Peyer's patch (tissue), 4 donors: ENCODE results near the gene CREB3L2.

Experiments
- CTCF ChIP-seq, 6 experiments: fragments of 450-650 bp in 4 of 6; fragments of 200-600 bp in 2 of 6; sonication (generic) in 1 of 6; IDR thresholded peaks; one replicate each; pipeline ENCODE4 v1.5.1; 2017 to 2019; ENCODE audit warnings: antibody characterized with exemption in 6 of 6, mild to moderate bottlenecking in 3 of 6, moderate library complexity in 1 of 6
- POLR2A ChIP-seq, 2 donors: fragments of 450-650 bp; IDR thresholded peaks; one replicate each; pipeline ENCODE4 v1.5.1; 2017; ENCODE audit warnings: antibody characterized with exemption in 2 of 2, mild to moderate bottlenecking in 2 of 2, moderate library complexity in 2 of 2

- TF ChIP-seq CTCF (IDR thresholded peaks at IDR 0.05) (no peak), POLR2A (IDR thresholded peaks at IDR 0.05) (no peak)
Observed at GRCh38 chr7:137976232-137976631, 25.7 kb downstream of the CREB3L2 start.
